Stimulated activated effector memory CD8-positive, alpha-beta T cell treated with anti-CD3 and anti-CD28 coated beads, Interleukin-12 subunit alpha, Interleukin-12 subunit beta, amount 100 ng/mL, for 72 hours (primary cell): ENCODE measurements around the gene KDM4C.
"Not testable (repeated sequence)": the region's sequence is repeated elsewhere in the genome, so short reads cannot be mapped to it uniquely, and the experiment has no call there.

Source experiments
- ATAC-seq: fragments of 150-1000 bp; cut with Tn5 transposase; 2 replicates; pipeline ENCODE4 v1.10.0; 2021
- DNase-seq, 2 donors: peaks; one replicate each; pipeline ENCODE4 v3.0.0; 2021 to 2022; ENCODE audit warnings: low spot score in 2 of 2
- H3K27ac Mint-ChIP-seq: one replicate; pipeline ENCODE4 v1.8.0; 2022; ENCODE audit warnings: mild to moderate bottlenecking, mixed read lengths
- H3K36me3 Mint-ChIP-seq: one replicate; pipeline ENCODE4 v1.8.0; 2022; ENCODE audit warnings: mild to moderate bottlenecking, mixed read lengths
- H3K4me1 Mint-ChIP-seq: one replicate; pipeline ENCODE4 v1.8.0; 2022; ENCODE audit warnings: mixed read lengths
- H3K4me3 Mint-ChIP-seq: one replicate; pipeline ENCODE4 v1.8.0; 2022; ENCODE audit warnings: mild to moderate bottlenecking, mixed read lengths
- H3K9me3 Mint-ChIP-seq: one replicate; pipeline ENCODE4 v1.8.0; 2022; ENCODE audit warnings: mixed read lengths

The KDM4C gene

DNA sequence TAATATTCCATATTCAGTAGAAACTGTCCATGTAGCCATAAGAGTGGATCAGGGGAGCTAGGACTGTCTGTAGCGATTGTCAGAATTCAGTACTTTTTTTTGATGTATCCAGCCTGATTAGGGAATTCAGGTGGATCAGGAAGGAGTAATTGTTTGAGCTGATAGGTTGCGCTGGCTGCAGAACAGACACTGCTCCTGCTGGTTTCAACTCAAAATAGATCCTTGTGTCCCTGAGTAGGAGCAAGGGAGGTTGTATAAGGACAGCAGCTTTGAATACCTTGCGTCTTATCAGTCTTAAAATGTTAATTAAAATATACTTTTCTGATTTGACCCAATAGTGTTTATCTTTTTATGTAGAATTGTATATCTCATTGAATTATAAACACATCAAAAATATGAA lies 229.6 kb downstream of the KDM4C start:
- H3K4me3 Mint-ChIP-seq = no peak overlapping the region
- DNase-seq = no peak
- H3K36me3 Mint-ChIP-seq = peaks cover 89% of the 10 kb centered on the region
- H3K4me1 Mint-ChIP-seq = no peaks in the 10 kb centered on the region
- no peak for ATAC-seq
- H3K9me3 Mint-ChIP-seq = no peaks in the 10 kb centered on the region
- H3K27ac Mint-ChIP-seq = peak overlapping the region; percentile 9

DNA sequence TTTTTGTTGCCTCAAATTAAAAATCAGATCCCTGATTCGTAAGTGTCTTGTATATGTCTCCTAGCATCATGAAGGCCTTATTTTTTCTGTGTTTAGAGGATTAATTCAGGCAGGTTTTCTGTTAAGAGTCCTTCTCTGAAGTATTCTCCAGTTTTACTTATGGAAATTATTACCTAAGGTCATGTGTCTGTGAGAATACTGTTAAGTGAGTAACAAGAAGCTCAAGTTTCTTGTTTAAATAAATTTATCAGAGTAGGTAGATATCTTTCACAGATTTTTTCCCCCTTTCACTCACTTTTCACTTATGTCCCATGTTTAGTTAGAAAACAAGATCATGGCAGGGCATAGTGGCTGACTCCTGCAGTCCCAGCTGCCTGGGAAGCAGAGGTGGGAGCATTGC lies 233.6 kb downstream of the KDM4C start:
- no peak for DNase-seq
- Mint-ChIP-seq H3K36me3 (peaks cover 94% of the 10 kb centered on the region), H3K9me3 (no peaks in the 10 kb centered on the region), H3K4me3 (no peak overlapping the region), H3K27ac (no peak overlapping the region), H3K4me1 (no peaks in the 10 kb centered on the region)
- no peak for ATAC-seq

GRCh38 chr9:6996061-6996854 lies 238.5 kb downstream of the KDM4C start:
- Mint-ChIP-seq H3K36me3 (peaks cover 56% of the 10 kb centered on the region), H3K27ac (no peak overlapping the region), H3K4me3 (no peak overlapping the region), H3K9me3 (no peaks in the 10 kb centered on the region), H3K4me1 (no peaks in the 10 kb centered on the region)
- DNase-seq (no peak), ATAC-seq (no peak)

DNA sequence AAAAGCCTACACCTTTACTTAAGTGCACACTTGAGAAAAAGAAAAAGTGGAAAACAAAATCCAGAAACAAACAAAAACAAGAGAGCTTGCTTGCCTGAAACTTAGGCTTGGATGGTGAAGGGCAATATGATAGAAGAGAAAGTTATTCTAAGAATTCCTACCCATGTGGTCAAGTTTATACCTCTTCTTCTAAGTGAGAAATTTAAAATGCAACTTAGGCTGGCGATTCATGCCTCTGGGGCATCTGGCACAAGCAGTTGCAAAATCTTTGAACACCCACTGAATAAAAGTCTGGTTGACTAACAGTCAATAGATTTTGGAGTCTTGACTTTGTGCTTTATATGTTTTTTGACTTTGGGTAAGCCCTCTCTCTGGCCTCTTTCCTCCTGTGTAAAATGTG lies 239.6 kb downstream of the KDM4C start:
- no peaks in the 10 kb centered on the region for H3K9me3 Mint-ChIP-seq
- ATAC-seq (no peak), DNase-seq (no peak)
- no peaks in the 10 kb centered on the region for H3K4me1 Mint-ChIP-seq
- peaks cover 49% of the 10 kb centered on the region for H3K36me3 Mint-ChIP-seq
- H3K27ac Mint-ChIP-seq = no peak overlapping the region
- no peak overlapping the region for H3K4me3 Mint-ChIP-seq

GRCh38 chr9:6999794-7000193 lies 242.0 kb downstream of the KDM4C start:
- no peak for ATAC-seq
- Mint-ChIP-seq H3K36me3 (peaks cover 38% of the 10 kb centered on the region), H3K4me1 (no peaks in the 10 kb centered on the region), H3K9me3 (no peaks in the 10 kb centered on the region), H3K4me3 (no peak overlapping the region), H3K27ac (no peak overlapping the region)
- DNase-seq = no peak

DNA sequence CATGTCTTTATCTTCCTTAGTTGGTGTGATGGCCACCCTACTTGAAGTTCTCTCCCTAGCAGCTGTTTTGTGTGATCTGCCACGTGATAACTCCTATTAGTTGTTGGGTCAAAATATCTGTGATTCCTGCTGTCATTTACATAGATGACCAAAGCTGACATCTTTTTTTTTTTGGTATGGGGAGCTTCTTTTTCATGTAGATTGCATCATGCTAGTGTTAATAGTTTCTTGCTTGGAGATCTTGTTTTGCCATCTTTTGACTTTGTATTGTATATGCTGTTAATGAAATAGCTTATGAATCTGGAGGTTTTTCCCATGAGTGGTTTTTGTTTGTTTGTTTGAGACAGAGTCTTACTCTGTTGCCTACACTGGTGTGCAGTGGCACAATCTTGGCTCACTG lies 243.8 kb downstream of the KDM4C start:
- Mint-ChIP-seq H3K4me3 (no peak overlapping the region), H3K27ac (no peak overlapping the region), H3K36me3 (peaks cover 24% of the 10 kb centered on the region), H3K4me1 (no peaks in the 10 kb centered on the region), H3K9me3 (no peaks in the 10 kb centered on the region)
- DNase-seq (no peak), ATAC-seq (no peak)

DNA sequence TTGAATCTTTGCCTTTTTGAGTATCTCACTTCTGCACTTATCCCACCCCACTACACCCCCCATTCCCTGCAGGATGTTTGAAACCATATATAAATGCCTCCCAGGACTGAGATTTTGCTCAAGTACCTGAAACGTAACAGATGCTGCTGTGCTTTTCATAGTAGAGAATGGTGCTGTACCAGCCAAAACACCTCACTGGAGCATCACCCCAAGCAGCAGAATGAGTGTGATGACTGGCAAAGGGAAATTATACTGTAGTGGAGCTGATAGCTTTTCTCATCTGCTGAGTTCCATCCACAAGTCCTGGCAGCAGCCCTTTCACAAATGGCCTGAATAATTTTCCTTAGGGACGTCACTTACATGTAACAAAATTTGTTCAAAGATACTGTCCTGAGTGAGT lies 246.1 kb downstream of the KDM4C start:
- Mint-ChIP-seq H3K36me3 (peaks cover 23% of the 10 kb centered on the region), H3K4me1 (no peaks in the 10 kb centered on the region), H3K9me3 (no peaks in the 10 kb centered on the region), H3K4me3 (no peak overlapping the region), H3K27ac (no peak overlapping the region)
- DNase-seq (no peak), ATAC-seq (no peak)

- H3K27ac Mint-ChIP-seq = no peak overlapping the region
- no peak for ATAC-seq
Measured at GRCh38 chr9:7006417-7006816, 248.6 kb downstream of the KDM4C start.

GRCh38 chr9:7008411-7008810 lies 250.6 kb downstream of the KDM4C start:
- H3K9me3 Mint-ChIP-seq = no peaks in the 10 kb centered on the region
- H3K4me3 Mint-ChIP-seq = no peak overlapping the region
- H3K27ac Mint-ChIP-seq = no peak overlapping the region
- peaks cover 47% of the 10 kb centered on the region for H3K36me3 Mint-ChIP-seq
- no peak for ATAC-seq
- DNase-seq = no peak
- peaks cover 6% of the 10 kb centered on the region for H3K4me1 Mint-ChIP-seq

More at GRCh38 chr9:7006417-7006816, 248.6 kb downstream of the KDM4C start:
- no peak overlapping the region for H3K4me3 Mint-ChIP-seq
- peaks cover 2% of the 10 kb centered on the region for H3K4me1 Mint-ChIP-seq
- H3K36me3 Mint-ChIP-seq = peaks cover 37% of the 10 kb centered on the region
- H3K9me3 Mint-ChIP-seq = no peaks in the 10 kb centered on the region
- DNase-seq = no peak

- ATAC-seq = no peak
- Mint-ChIP-seq H3K27ac (no peak overlapping the region), H3K4me1 (peaks cover 6% of the 10 kb centered on the region), H3K4me3 (no peak overlapping the region), H3K9me3 (no peaks in the 10 kb centered on the region), H3K36me3 (peaks cover 50% of the 10 kb centered on the region)
- no peak for DNase-seq
Measured at GRCh38 chr9:7009065-7009464, 251.3 kb downstream of the KDM4C start.

GRCh38 chr9:7011395-7012067 lies 253.8 kb downstream of the KDM4C start:
- H3K4me1 Mint-ChIP-seq = peaks cover 6% of the 10 kb centered on the region
- peak overlapping the region; percentile 8 for H3K27ac Mint-ChIP-seq
- ATAC-seq (peak; percentile 67), DNase-seq (no peak)
- peaks cover 61% of the 10 kb centered on the region for H3K36me3 Mint-ChIP-seq
- H3K4me3 Mint-ChIP-seq = no peak overlapping the region
- H3K9me3 Mint-ChIP-seq = no peaks in the 10 kb centered on the region

GRCh38 chr9:7027996-7028395 lies 270.2 kb downstream of the KDM4C start:
- Mint-ChIP-seq H3K4me1 (no peaks in the 10 kb centered on the region), H3K4me3 (no peak overlapping the region), H3K36me3 (peaks cover 28% of the 10 kb centered on the region), H3K9me3 (no peaks in the 10 kb centered on the region), H3K27ac (no peak overlapping the region)
- DNase-seq (no peak), ATAC-seq (no peak)

GRCh38 chr9:7028591-7028990 lies 270.8 kb downstream of the KDM4C start:
- Mint-ChIP-seq H3K4me3 (no peak overlapping the region), H3K27ac (no peak overlapping the region), H3K36me3 (peaks cover 32% of the 10 kb centered on the region), H3K9me3 (no peaks in the 10 kb centered on the region), H3K4me1 (no peaks in the 10 kb centered on the region)
- DNase-seq = no peak
- ATAC-seq = no peak

GRCh38 chr9:7030943-7031342 lies 273.2 kb downstream of the KDM4C start:
- ATAC-seq, H3K4me1 Mint-ChIP-seq, H3K4me3 Mint-ChIP-seq, H3K9me3 Mint-ChIP-seq, H3K27ac Mint-ChIP-seq, DNase-seq: not testable (repeated sequence)
- H3K36me3 Mint-ChIP-seq = peaks cover 17% of the 10 kb centered on the region

DNA sequence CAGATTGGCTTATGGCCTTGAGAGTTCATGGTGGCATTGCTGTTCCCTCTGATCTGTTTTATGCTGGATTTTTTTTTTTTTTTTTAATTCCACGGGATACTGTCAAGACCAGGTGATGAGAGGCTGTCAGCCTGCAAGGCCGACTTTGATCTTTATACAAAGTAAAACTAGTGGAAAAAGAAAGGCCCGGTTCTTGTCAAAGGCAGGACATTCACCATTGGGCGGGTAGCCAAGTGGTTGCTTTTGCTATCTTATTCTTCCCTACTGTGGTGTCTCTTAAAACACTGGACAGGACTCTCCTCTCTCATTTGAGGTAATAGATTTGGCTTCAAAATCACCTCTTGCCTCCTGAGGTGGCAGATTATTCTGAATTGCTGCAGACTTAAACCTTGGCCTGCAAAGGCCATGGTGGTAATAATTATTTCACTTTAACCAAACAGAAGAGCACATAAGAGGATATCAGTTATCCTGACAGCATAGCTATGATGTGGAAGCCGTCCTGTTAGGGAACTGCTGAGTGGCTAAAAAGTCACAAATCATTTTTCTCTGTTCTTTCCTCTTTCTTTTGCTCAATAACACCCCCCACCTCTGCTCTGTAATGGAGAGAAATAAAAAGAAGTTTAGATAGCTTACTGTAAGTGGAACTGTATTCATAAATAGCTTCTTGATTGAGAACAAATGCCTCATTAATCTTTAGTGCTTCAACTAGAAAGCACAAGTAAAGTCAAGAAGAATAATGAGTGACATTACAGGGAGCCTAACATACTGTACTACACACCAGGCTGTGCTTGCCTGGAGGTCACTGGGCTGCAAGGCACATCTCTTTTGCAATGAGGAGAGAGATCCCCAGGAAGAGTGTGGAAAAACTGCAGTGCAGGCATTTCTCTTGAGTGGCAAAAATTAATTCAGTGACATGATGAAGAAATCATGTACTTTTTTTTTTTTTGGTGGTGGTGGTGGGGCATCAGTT lies 275.6 kb downstream of the KDM4C start:
- Mint-ChIP-seq H3K9me3 (no peaks in the 10 kb centered on the region), H3K4me3 (no peak overlapping the region), H3K27ac (no peak overlapping the region), H3K4me1 (no peaks in the 10 kb centered on the region), H3K36me3 (peaks cover 8% of the 10 kb centered on the region)
- ATAC-seq (no peak), DNase-seq (no peak)
